Mesothelial cell of epicardium (in vitro differentiated cells): ENCODE results near the gene RAC3. TPM values are rescaled to one million over a fixed set of nuclear protein-coding genes. Genes with fewer than 3 reads are reported as not detected.

Experiments used
- DNase-seq, 2 experiments: peaks; one replicate each; pipeline ENCODE4 v3.0.0; 2021; ENCODE audit warnings: low spot score in 2 of 2; ENCODE audit not compliant: unreplicated experiment in 2 of 2
- H3K27ac Mint-ChIP-seq: 2 replicates; pipeline ENCODE4 v1.8.0; 2021; ENCODE audit warnings: mixed read lengths
- H3K27me3 Mint-ChIP-seq: 2 replicates; pipeline ENCODE4 v1.8.0; 2021; ENCODE audit warnings: low read depth, mixed read lengths
- H3K36me3 Mint-ChIP-seq: 2 replicates; pipeline ENCODE4 v1.8.0; 2021; ENCODE audit warnings: mixed read lengths
- H3K4me1 Mint-ChIP-seq: 2 replicates; pipeline ENCODE4 v1.8.0; 2021; ENCODE audit warnings: mixed read lengths
- H3K4me3 Mint-ChIP-seq: 2 replicates; pipeline ENCODE4 v1.8.0; 2021; ENCODE audit warnings: mild to moderate bottlenecking, moderate library complexity, mixed read lengths
- H3K9me3 Mint-ChIP-seq: 2 replicates; pipeline ENCODE4 v1.8.0; 2021; ENCODE audit warnings: mixed read lengths
- total RNA-seq: library from RNA; stranded (reverse); gene quantifications from 3 replicates; pipeline ENCODE4 v1.2.1, GENCODE V29; 2021
- TF ChIP-seq, protein P1 (sequence below): fragments of 200-600 bp; sonication (generic); IDR thresholded peaks from one replicate; pipeline ENCODE4 v1.5.0; 2021; ENCODE audit warnings: antibody characterized with exemption; ENCODE audit not compliant: unreplicated experiment

The RAC3 gene
- total RNA-seq, 1 donor from 2014 or later: 34.6 TPM

DNA sequence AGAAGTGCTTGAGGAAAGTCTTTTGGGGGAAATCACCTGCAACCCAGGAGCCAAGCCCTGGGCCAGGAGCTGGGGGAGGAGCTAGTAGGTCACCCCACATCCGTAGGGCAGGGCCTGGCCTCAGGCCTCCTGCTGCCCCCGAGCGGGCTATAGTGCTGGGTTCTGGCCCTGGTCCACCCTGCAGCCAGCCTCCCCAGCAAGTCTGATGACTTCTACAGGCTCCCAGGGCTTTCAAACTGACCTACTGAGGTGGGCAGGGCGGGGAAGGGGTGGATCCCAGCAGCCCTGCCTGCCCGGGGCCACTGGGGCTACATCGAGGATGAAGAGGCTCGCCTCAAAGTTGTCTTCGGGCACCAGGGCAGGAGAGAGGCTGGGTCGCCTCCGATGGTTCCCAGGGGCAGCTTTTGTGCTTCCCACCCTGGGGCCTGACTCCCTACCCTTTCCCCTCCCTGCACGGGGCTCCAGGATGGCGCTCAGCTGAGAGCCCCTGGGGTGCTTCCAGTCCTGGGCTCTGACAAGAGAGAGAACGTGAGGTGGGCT is 13.8 kb upstream of the RAC3 start:
- no peaks in the 10 kb centered on the region for H3K9me3 Mint-ChIP-seq
- H3K4me1 Mint-ChIP-seq: peaks cover 17% of the 10 kb centered on the region
- TF ChIP-seq, protein P1, sequence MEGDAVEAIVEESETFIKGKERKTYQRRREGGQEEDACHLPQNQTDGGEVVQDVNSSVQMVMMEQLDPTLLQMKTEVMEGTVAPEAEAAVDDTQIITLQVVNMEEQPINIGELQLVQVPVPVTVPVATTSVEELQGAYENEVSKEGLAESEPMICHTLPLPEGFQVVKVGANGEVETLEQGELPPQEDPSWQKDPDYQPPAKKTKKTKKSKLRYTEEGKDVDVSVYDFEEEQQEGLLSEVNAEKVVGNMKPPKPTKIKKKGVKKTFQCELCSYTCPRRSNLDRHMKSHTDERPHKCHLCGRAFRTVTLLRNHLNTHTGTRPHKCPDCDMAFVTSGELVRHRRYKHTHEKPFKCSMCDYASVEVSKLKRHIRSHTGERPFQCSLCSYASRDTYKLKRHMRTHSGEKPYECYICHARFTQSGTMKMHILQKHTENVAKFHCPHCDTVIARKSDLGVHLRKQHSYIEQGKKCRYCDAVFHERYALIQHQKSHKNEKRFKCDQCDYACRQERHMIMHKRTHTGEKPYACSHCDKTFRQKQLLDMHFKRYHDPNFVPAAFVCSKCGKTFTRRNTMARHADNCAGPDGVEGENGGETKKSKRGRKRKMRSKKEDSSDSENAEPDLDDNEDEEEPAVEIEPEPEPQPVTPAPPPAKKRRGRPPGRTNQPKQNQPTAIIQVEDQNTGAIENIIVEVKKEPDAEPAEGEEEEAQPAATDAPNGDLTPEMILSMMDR: no peak
- H3K4me3 Mint-ChIP-seq: no peak overlapping the region
- H3K36me3 Mint-ChIP-seq: no peaks in the 10 kb centered on the region
- H3K27ac Mint-ChIP-seq: no peak overlapping the region
- no peaks in the 10 kb centered on the region for H3K27me3 Mint-ChIP-seq
- DNase-seq: no peak

DNA sequence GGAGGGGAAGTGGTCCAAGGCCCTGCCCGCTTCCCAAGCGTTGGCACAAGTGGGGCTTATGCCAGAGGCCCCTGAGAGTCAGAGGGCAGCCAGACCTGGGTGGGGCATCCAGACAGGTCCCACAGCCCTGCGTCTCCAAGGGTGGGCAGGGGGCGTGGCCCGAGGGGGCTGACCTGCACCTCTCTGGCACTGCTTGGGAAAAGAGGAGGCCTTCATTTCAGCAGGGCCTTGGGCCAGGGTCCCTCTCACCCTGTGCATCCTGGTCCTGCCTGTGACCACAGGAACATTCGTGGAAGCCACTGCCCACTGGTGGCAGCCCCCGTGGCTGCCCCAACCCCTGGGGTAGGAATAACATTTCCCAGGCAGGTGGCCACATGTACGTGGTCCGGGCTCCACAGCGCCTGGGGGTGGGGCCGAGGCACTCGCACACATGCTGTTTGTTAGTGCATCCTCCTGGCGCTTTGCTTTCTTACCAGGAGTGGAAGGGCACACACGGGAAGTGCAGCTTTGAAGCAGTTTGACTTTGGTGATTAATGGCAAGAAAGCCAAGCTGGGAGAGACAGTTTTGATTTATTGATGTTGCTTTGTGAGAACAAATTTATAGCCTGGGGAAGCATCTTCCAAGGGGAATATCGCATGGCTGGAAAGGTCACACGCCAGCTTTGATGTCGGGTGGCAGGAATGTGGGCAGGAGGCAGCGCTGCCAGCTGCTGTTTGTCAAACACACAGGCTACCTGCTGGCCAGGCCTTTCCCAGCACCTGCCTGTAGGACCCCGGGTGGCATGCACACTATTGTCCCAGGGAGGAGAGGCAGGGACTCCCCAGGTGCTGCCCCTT is 13.1 kb upstream of the RAC3 start:
- no peak for DNase-seq
- H3K27me3 Mint-ChIP-seq: no peaks in the 10 kb centered on the region
- H3K36me3 Mint-ChIP-seq: no peaks in the 10 kb centered on the region
- no peaks in the 10 kb centered on the region for H3K9me3 Mint-ChIP-seq
- no peak overlapping the region for H3K4me3 Mint-ChIP-seq
- TF ChIP-seq, protein P1: no peak
- no peak overlapping the region for H3K27ac Mint-ChIP-seq
- H3K4me1 Mint-ChIP-seq: peaks cover 14% of the 10 kb centered on the region

DNA sequence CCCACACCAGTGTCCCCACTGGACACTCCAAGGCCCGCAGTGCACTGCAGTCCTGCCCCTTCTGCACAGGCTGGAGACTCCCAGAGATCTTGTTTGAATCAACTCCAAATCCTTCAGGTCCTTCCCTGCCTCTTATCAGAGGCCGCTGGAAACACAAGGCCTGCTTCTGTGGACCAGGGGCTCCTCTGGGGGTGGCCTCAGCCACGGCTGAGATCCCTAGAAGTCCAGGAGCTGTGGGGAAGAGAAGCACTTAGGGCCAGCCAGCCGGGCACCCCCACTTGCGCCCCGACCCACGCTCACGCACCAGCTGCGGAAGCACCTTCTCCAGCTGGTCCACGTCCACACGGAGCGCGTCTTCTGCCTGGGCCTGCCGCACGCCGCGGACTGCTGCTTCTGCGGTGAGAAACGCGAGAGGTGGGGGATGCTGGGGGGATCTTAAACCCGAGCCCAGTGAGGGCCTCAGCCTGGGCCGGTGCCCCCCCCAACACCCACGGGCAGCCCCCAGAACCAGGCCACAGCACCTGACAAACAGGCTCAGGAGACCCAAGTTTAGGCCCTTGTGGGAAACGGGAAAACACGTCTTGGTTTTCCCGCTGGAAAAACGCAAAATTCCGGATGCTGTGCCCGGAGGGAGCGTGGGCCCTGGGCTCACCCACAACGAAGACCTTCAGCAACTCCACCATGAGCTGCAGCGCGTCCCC is 12.3 kb upstream of the RAC3 start:
- Mint-ChIP-seq H3K4me3 (peak overlapping the region; percentile 24), H3K9me3 (no peaks in the 10 kb centered on the region), H3K27ac (no peak overlapping the region), H3K4me1 (peaks cover 20% of the 10 kb centered on the region), H3K36me3 (no peaks in the 10 kb centered on the region), H3K27me3 (no peaks in the 10 kb centered on the region)
- no peak for DNase-seq
- TF ChIP-seq, protein P1: no peak

DNA sequence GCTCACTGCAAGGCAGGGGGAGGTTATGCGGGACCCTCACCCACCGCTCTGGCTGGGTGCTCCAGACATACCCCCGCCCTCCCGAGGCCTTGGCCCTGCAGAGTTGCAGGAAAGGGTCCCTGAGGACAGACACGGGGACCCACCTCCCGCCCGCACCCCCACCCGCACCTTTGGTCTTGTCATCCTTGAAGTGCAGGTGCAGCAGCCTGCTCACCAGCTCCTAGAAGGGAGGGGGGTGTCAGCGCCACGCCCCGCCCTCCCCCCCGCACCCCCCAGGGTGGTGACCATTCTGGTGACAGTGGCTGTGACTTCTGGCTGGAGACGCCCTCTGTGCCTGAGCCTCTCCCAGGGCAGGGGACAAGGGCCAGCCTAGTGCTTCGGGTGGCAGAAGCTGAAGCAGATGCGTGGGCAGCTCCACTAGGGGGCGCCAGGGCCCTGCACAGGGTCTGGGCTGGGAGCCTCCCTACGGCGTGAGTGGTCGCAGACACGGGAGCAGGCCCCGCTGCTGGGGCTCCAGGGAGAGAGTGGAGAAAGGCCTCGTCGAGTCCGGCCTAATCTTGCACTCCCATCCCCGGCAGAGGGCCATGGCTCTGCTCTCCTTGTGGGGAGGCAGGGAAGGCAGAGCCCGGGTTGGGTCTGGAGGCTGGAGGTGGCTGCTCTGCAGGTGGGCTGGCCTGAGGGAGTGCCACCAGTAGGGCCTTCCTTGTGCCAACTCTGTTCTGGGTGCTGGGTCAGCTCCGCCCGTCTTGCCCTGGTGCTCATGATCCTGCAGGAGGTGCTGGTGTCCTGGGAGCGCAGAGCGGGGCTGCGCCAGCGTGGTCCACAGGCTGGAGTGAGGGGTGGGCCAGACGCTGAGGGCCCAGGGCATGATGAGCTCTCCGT is 11.5 kb upstream of the RAC3 start:
- H3K4me3 Mint-ChIP-seq: no peak overlapping the region
- H3K27me3 Mint-ChIP-seq: no peaks in the 10 kb centered on the region
- no peaks in the 10 kb centered on the region for H3K36me3 Mint-ChIP-seq
- H3K27ac Mint-ChIP-seq: no peak overlapping the region
- TF ChIP-seq, protein P1: peak; percentile 77
- peaks cover 22% of the 10 kb centered on the region for H3K4me1 Mint-ChIP-seq
- H3K9me3 Mint-ChIP-seq: no peaks in the 10 kb centered on the region
- DNase-seq: peak in 1 of 2 experiments; percentile 72

DNA sequence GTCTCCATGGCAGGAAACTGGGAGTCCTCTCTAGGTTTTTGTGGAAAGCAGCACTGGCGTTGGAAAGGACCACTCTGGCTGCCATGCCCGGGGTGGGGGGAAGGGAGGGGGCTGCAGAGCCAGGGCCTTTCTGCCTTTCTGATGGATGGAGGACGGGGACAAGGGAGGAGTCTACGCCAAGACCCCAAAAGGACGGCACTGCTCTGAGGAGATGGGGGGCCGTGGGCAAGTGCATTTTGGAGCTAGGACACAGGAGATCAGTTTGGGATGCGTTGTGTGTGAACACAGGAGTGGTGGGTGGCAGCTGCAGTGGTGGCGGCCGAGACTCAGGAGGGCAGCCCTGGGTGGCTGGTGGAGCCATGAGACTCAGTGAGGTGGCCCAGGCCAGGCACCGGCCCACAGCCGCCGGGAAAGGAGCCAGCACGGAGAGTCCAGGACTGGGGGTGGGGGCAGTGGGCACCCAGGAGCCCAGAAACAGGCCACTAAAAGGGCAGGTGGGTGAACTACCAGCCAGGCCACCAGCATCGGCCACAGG is 10.8 kb upstream of the RAC3 start:
- no peaks in the 10 kb centered on the region for H3K36me3 Mint-ChIP-seq
- H3K4me1 Mint-ChIP-seq: peaks cover 22% of the 10 kb centered on the region
- no peaks in the 10 kb centered on the region for H3K27me3 Mint-ChIP-seq
- H3K4me3 Mint-ChIP-seq: peak overlapping the region; percentile 6
- H3K9me3 Mint-ChIP-seq: no peaks in the 10 kb centered on the region
- TF ChIP-seq, protein P1: no peak
- no peak for DNase-seq
- no peak overlapping the region for H3K27ac Mint-ChIP-seq
